Activated naive CD4-positive, alpha-beta T cell treated with anti-CD3 and anti-CD28 coated beads, Interleukin-2, amount 50 U/mL, for 24 hours (primary cell): ENCODE results near the gene PPP2R5C.
A peak's percentile ranks its signal among the peaks of the same experiment; 100 is the strongest.

Source experiments
- H3K27ac Mint-ChIP-seq: one replicate; pipeline ENCODE4 v1.8.0; 2021; ENCODE audit warnings: mild to moderate bottlenecking, mixed read lengths
- H3K27me3 Mint-ChIP-seq: one replicate; pipeline ENCODE4 v1.8.0; 2021; ENCODE audit warnings: mixed read lengths
- H3K36me3 Mint-ChIP-seq: one replicate; pipeline ENCODE4 v1.8.0; 2021; ENCODE audit warnings: mixed read lengths
- H3K4me1 Mint-ChIP-seq: one replicate; pipeline ENCODE4 v1.8.0; 2021; ENCODE audit warnings: mixed read lengths
- H3K4me3 Mint-ChIP-seq: one replicate; pipeline ENCODE4 v1.8.0; 2021; ENCODE audit warnings: mild to moderate bottlenecking, mixed read lengths
- H3K9me3 Mint-ChIP-seq: one replicate; pipeline ENCODE4 v1.8.0; 2021; ENCODE audit warnings: mixed read lengths

PPP2R5C gene

GRCh38 chr14:101877766-101878165, 116.3 kb downstream of the PPP2R5C start:
- H3K4me1 Mint-ChIP-seq = peaks cover 81% of the 10 kb centered on the region
- H3K36me3 Mint-ChIP-seq = peaks cover 10% of the 10 kb centered on the region

GRCh38 chr14:101878211-101878821, 116.8 kb downstream of the PPP2R5C start:
- Mint-ChIP-seq H3K27me3 (no peaks in the 10 kb centered on the region), H3K27ac (peak overlapping the region; percentile 76), H3K36me3 (peaks cover 6% of the 10 kb centered on the region), H3K9me3 (no peaks in the 10 kb centered on the region), H3K4me1 (peaks cover 76% of the 10 kb centered on the region), H3K4me3 (peak overlapping the region; percentile 42)

More at GRCh38 chr14:101877766-101878165, 116.3 kb downstream of the PPP2R5C start:
- H3K9me3 Mint-ChIP-seq = no peaks in the 10 kb centered on the region
- no peaks in the 10 kb centered on the region for H3K27me3 Mint-ChIP-seq
- H3K27ac Mint-ChIP-seq = peak overlapping the region; percentile 76
- H3K4me3 Mint-ChIP-seq = peak overlapping the region; percentile 42

GRCh38 chr14:101878822-101879528, 117.5 kb downstream of the PPP2R5C start:
- Mint-ChIP-seq H3K9me3 (no peaks in the 10 kb centered on the region), H3K27ac (peak overlapping the region; percentile 88), H3K27me3 (no peaks in the 10 kb centered on the region), H3K36me3 (peaks cover 6% of the 10 kb centered on the region), H3K4me1 (peaks cover 69% of the 10 kb centered on the region), H3K4me3 (no peak overlapping the region)

GRCh38 chr14:101879529-101880336, 118.2 kb downstream of the PPP2R5C start:
- H3K36me3 Mint-ChIP-seq = peaks cover 7% of the 10 kb centered on the region
- H3K4me1 Mint-ChIP-seq = peaks cover 66% of the 10 kb centered on the region
- H3K4me3 Mint-ChIP-seq = no peak overlapping the region
- peak overlapping the region; percentile 88 for H3K27ac Mint-ChIP-seq
- H3K27me3 Mint-ChIP-seq = no peaks in the 10 kb centered on the region
- H3K9me3 Mint-ChIP-seq = no peaks in the 10 kb centered on the region

- Mint-ChIP-seq H3K4me3 (peak overlapping the region; percentile 15), H3K27ac (no peak overlapping the region), H3K36me3 (peaks cover 10% of the 10 kb centered on the region)
Measured at GRCh38 chr14:101881426-101881825, 119.9 kb downstream of the PPP2R5C start.

GRCh38 chr14:101882141-101882935, 120.8 kb downstream of the PPP2R5C start:
- H3K27ac Mint-ChIP-seq = no peak overlapping the region
- no peak overlapping the region for H3K4me3 Mint-ChIP-seq
- no peaks in the 10 kb centered on the region for H3K9me3 Mint-ChIP-seq
- peaks cover 41% of the 10 kb centered on the region for H3K4me1 Mint-ChIP-seq
- no peaks in the 10 kb centered on the region for H3K27me3 Mint-ChIP-seq
- H3K36me3 Mint-ChIP-seq = peaks cover 12% of the 10 kb centered on the region

More at GRCh38 chr14:101881426-101881825, 119.9 kb downstream of the PPP2R5C start:
- H3K4me1 Mint-ChIP-seq = peaks cover 49% of the 10 kb centered on the region
- no peaks in the 10 kb centered on the region for H3K9me3 Mint-ChIP-seq
- no peaks in the 10 kb centered on the region for H3K27me3 Mint-ChIP-seq

GRCh38 chr14:101884089-101884933, 122.8 kb downstream of the PPP2R5C start:
- Mint-ChIP-seq H3K4me3 (no peak overlapping the region), H3K9me3 (no peaks in the 10 kb centered on the region), H3K36me3 (peaks cover 13% of the 10 kb centered on the region), H3K27me3 (no peaks in the 10 kb centered on the region), H3K27ac (peak overlapping the region; percentile 70), H3K4me1 (peaks cover 22% of the 10 kb centered on the region)

- Mint-ChIP-seq H3K27ac (peak overlapping the region; percentile 27), H3K4me1 (peaks cover 14% of the 10 kb centered on the region), H3K9me3 (no peaks in the 10 kb centered on the region), H3K27me3 (no peaks in the 10 kb centered on the region), H3K4me3 (no peak overlapping the region), H3K36me3 (peaks cover 16% of the 10 kb centered on the region)
Measured at GRCh38 chr14:101884934-101885576, 123.5 kb downstream of the PPP2R5C start.

GRCh38 chr14:101887219-101887618, 125.7 kb downstream of the PPP2R5C start:
- no peaks in the 10 kb centered on the region for H3K27me3 Mint-ChIP-seq
- no peaks in the 10 kb centered on the region for H3K9me3 Mint-ChIP-seq
- peaks cover 16% of the 10 kb centered on the region for H3K36me3 Mint-ChIP-seq
- H3K27ac Mint-ChIP-seq = no peak overlapping the region
- no peak overlapping the region for H3K4me3 Mint-ChIP-seq
- peaks cover 1% of the 10 kb centered on the region for H3K4me1 Mint-ChIP-seq

- H3K36me3 Mint-ChIP-seq = peaks cover 16% of the 10 kb centered on the region
- no peak overlapping the region for H3K4me3 Mint-ChIP-seq
- H3K4me1 Mint-ChIP-seq = no peaks in the 10 kb centered on the region
- H3K9me3 Mint-ChIP-seq = no peaks in the 10 kb centered on the region
- no peaks in the 10 kb centered on the region for H3K27me3 Mint-ChIP-seq
- H3K27ac Mint-ChIP-seq = peak overlapping the region; percentile 23
Measured at GRCh38 chr14:101888182-101888581, 126.7 kb downstream of the PPP2R5C start.

- Mint-ChIP-seq H3K9me3 (no peaks in the 10 kb centered on the region), H3K4me3 (no peak overlapping the region), H3K4me1 (no peaks in the 10 kb centered on the region), H3K36me3 (peaks cover 11% of the 10 kb centered on the region), H3K27me3 (no peaks in the 10 kb centered on the region), H3K27ac (peak overlapping the region; percentile 43)
Measured at GRCh38 chr14:101889366-101889765, 127.9 kb downstream of the PPP2R5C start.

- Mint-ChIP-seq H3K27ac (peak overlapping the region; percentile 43), H3K27me3 (no peaks in the 10 kb centered on the region), H3K36me3 (peaks cover 9% of the 10 kb centered on the region), H3K4me3 (no peak overlapping the region), H3K9me3 (no peaks in the 10 kb centered on the region), H3K4me1 (no peaks in the 10 kb centered on the region)
Measured at GRCh38 chr14:101889898-101890297, 128.4 kb downstream of the PPP2R5C start.

GRCh38 chr14:101891471-101891870, 130.0 kb downstream of the PPP2R5C start:
- Mint-ChIP-seq H3K36me3 (peaks cover 10% of the 10 kb centered on the region), H3K4me3 (no peak overlapping the region), H3K27me3 (no peaks in the 10 kb centered on the region), H3K9me3 (no peaks in the 10 kb centered on the region), H3K27ac (no peak overlapping the region), H3K4me1 (no peaks in the 10 kb centered on the region)

- Mint-ChIP-seq H3K27me3 (no peaks in the 10 kb centered on the region), H3K36me3 (peaks cover 14% of the 10 kb centered on the region), H3K4me3 (no peak overlapping the region), H3K4me1 (no peaks in the 10 kb centered on the region), H3K27ac (no peak overlapping the region), H3K9me3 (no peaks in the 10 kb centered on the region)
Measured at GRCh38 chr14:101893759-101894158, 132.2 kb downstream of the PPP2R5C start.
